ENCODE data around the gene FOSL2.
"Not testable (repeated sequence)": the region's sequence is repeated elsewhere in the genome, so short reads cannot be mapped to it uniquely, and the experiment has no call there.

The FOSL2 gene

DNA sequence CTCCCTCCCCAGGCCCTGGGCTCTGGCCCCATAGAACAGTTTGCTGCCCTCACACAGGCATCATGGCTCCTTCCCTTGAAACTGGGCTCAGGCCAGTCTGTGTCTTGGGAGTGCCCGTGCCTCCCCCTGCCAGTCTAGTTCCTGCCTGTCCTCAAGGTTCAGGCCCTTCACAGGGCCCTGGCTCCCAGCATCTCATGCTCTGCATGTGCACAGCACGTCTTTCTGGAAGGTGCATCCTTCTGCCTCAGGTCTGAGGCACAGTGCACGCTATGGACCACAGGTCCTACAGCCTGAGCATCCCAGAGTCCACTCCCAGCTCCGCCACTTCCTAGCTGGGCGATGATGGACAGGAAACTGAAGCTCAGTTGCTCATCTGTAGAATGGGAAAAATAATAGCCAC is 35.6 kb upstream of the FOSL2 start:
- DNase-seq (ENCODE audit: low read depth in 2 of 2), result no peak

GRCh38 chr2:28357948-28358667 is 34.5 kb upstream of the FOSL2 start:
- no peak for DNase-seq (ENCODE audit: low read depth in 2 of 2)

GRCh38 chr2:28358668-28359201 is 33.9 kb upstream of the FOSL2 start:
- DNase-seq (ENCODE audit: low read depth in 2 of 2), result no peak

DNA sequence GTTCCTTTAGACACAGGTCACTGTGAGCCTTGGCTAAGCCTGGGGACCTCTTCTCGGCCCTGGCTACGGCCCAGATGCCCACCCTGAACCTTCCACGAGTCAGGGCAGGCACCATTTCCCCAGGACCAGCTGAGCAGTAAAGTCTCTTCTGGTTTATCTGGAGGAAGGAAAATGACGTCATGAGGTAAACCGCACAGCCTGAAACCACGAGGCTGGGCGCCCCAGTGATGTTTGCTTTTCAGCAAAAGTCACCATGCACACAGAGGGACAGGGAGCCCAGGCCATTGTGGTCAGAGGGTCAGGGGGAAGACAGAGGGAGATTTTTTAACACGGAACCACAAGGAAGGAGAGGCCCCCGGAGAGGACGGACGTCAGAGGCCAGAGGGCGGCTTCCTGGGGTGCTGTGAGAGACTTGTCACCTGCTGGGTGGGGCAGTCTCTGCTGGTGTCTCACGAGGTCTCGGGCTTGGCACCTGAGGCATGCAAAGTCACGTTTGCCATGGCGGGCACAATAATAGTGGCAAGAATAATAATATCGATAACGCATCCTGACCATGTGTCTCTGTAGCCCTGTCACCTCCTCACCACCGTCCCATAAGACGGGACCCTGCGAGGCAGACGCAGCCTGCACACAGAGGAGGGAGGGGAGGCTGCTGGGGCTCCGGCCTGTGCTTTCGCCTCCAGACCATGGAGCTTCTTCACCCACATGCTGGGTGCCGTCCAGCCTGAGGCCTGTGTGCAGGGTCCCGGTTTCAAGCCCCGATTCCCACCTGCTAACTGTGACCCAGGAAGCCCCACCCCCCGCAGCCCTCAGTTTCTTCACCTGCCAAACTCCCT is 33.2 kb upstream of the FOSL2 start:
- peak; percentile 59 to 81 for DNase-seq (ENCODE audit: low read depth in 2 of 2)

DNA sequence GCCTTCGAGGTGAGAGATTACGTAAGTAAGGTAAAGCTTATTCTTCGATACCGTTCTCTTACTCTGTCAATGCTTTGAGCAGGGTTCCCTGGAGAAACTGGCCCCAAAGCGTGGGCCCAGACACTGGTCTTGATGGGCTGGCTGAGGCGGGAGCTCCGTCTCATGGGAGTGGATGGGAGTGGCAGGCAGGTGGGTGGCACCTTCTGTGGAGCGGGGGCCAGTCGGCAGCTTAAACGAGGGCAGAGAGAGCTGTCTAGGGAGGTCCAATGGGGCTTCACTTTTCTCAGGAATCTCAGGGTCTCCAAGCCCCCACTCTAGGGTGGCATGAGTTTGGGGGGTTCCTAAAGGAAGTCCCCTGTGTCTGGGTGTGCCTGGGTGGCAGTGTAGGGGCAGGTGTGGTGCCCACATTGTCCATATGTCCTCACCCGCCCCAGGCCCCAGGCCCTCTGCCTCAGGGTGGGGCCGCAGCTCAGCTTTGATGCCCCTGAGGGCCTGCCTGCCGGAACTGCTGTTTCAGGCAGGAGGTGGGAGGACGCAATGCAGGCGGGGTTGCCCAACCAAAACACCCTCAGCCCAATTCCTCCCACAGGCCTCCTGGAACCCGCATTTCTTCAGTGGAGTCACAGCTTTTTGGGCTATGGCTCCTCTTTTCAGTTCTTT is 32.5 kb upstream of the FOSL2 start:
- DNase-seq (ENCODE audit: low read depth in 2 of 2), result no peak

- no peak for DNase-seq (ENCODE audit: low read depth in 2 of 2)
Measured at GRCh38 chr2:28360718-28361293, 31.9 kb upstream of the FOSL2 start.

DNA sequence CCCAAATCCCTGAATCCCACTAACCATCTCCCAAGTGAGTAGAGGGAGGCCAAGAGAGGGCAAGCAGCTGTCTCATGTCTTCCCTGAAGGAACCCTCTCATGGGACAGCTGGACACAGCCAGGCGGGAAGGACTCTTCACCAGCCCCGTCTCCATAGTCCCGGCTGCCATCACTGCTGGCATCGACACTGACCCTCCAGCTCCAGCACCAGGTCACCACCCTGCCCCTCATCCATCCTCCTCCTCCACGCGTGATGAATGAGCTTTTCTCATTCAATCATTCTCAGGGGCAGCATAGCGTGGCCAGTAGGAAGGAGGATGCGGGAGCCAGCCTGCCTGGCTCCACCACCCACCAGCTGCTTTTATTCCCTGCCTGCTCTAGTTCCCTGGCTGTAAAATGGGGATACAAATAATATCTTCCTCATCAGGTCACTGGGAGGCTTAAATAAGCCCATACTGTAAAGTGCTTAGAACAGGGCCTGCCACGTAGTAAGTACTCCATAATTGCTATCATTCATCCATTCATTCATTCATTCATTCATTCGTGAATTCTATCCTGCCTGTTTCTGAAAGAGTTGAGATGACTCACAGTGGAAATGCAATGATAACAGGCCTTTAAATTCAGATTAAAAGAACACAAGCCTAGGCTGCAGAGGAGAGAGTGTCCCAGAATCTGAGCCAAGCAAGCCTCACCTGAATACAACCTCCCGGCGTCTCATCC is 30.5 kb upstream of the FOSL2 start:
- DNase-seq (ENCODE audit: low read depth in 2 of 2), result no peak

GRCh38 chr2:28362991-28363521 is 29.6 kb upstream of the FOSL2 start:
- no peak for DNase-seq (ENCODE audit: low read depth in 2 of 2)

- DNase-seq (ENCODE audit: low read depth in 2 of 2), result no peak
Measured at GRCh38 chr2:28363686-28364280, 28.9 kb upstream of the FOSL2 start.

DNA sequence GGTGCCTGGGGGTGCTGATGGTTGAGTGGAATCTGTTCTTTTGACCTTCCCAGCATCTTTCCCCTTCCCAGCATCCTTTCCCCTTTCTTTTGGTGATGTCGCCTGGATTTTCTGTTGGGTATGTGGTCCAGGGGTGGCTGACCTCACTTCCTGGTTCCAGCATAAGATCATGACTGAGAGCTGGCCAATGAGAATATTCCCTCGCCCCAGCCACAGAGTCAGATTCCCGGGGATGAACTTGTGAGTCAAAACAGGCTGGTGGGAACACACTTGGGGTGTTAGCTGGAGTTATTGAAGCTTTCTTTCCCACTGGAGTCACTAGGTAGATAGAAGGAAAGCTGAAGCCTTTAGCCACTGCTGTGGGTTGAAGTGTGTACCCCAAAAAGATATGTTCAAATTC is 28.0 kb upstream of the FOSL2 start:
- no peak for DNase-seq (ENCODE audit: low read depth in 2 of 2)

DNA sequence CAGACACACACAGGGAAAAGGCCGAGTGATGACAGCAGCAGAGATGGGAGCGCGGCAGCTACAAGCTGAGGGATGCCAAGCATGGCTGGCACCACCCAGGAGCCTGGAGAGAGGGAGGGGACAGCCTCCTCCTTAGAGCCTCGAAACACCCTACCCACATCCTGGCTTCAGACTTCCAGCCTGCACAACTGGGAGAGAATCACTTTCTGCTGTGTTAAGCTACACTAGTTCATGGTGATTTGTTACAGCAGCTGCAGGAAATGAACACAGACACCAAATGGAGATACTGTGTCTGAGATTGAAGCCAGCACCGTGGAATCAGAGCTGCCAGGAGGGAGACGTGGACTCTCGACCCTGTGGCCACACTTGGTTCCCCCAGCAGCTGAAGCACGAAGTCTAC is 27.5 kb upstream of the FOSL2 start:
- no peak for DNase-seq (ENCODE audit: low read depth in 2 of 2)

GRCh38 chr2:28366149-28366495 is 26.5 kb upstream of the FOSL2 start:
- DNase-seq (ENCODE audit: low read depth in 2 of 2), result no peak

DNA sequence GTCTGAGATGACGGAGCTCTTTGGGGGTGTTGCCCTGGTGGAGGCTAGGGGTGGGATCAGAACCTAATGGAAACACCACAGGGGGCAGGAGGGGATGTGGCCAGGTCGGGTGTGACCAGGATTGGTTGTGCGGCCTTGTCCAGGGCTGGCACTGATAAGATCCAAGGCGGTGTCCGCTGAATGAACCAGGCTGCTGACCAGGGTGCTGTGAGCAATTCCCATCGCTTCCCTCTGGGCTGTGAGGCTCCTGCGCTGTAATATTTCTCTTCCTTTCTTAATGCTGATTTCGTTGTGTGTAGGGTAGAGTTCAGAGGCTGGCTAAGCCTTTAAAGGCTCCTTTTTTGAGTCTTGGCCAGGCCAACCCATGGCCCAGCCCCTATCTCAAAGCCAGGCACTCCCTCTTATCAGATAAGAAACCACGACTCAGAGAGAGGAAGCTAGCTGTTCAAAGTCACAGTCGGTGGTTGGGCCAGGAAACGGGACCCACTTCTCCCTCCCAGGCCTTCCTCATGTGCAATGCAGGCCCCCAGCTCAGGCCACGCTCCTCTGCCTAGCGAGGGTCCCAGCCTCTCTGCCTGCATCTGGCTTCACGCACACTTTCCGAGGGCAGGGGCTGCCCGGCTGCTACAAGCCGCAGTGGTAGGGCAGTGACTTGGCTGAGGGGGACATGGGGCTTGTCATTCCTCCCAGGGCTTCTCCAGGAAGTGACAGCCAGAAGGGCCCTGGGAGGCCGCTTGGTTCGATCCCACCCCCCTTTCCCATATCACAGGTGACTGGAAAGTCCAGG is 26.0 kb upstream of the FOSL2 start:
- no peak for DNase-seq (ENCODE audit: low read depth in 2 of 2)

DNA sequence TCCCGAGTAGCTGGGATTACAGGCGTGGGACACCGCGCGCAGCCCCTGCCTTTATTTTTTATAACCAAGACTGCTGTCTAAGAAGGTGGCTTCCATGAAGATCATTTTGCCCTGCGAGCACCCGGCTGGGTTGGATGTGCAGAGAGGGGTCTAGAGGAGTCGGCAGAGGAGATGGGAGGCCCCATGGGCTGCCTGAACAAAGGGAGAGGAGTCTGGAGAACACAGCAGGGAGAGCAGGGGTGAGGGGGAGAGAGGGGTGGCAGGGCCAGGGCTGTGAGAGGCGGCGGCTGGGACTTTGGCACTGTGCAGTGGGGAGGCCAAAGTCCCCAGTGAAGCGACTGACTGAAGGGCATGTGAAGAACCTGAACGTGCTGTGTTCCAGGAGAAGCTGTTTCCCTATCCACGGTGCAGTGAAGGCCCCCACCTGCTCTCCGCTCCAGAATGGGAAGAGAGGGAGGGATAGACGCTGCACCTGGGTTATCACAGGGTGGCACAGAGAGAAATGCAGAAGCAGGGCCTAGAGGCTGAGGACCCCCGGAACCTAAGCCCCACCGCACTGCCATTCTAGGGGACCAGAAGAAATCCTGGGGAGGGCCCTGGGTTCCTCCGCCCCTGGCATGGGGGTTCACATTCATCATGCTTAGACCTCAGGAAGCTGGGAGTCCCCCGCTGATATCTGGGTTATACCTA is 24.8 kb upstream of the FOSL2 start:
- no peak for DNase-seq (ENCODE audit: low read depth in 2 of 2)

GRCh38 chr2:28368357-28368798 is 24.3 kb upstream of the FOSL2 start:
- no peak for DNase-seq (ENCODE audit: low read depth in 2 of 2)

GRCh38 chr2:28369358-28369757 is 23.3 kb upstream of the FOSL2 start:
- DNase-seq (ENCODE audit: low read depth in 2 of 2), result no peak

DNA sequence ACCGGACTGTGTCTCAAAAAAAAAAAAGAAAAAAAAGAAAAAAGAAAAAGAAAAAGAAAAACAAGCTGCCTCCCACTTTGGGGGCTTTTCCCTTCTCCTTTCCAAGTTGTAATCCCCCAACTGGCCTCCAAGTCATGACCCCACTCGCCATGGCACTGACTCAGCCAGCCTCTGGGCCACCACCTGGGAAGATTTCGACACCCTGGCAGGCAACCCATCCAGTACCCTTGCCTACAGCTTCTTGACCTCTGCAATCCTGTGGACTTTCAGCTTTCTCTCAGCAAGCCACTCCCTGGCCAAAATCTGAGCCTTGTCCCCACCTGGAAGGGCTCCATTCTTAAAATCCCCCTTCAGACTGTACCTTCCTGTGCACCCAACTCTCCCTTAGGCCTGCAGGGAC is 22.3 kb upstream of the FOSL2 start:
- DNase-seq (ENCODE audit: low read depth in 2 of 2), result no peak

- DNase-seq (ENCODE audit: low read depth in 2 of 2), result not testable (repeated sequence)
Measured at GRCh38 chr2:28371728-28372127, 20.9 kb upstream of the FOSL2 start.

- no peak for DNase-seq (ENCODE audit: low read depth in 2 of 2)
Measured at GRCh38 chr2:28373854-28374253, 18.8 kb upstream of the FOSL2 start.

Data from stimulated activated CD4-positive, alpha-beta T cell treated with anti-CD3 and anti-CD28 coated beads, Interleukin-12 subunit alpha, Interleukin-12 subunit beta, amount 100 ng/mL, for 24 hours (primary cell).